Measurements from ENCODE around the gene SAP30BP. TPM values are rescaled to one million over a fixed set of nuclear protein-coding genes. Genes with fewer than 3 reads are reported as not detected.

Gene SAP30BP
- total RNA-seq, 1 experiment from 2014 or later, result 149 TPM

- Histone ChIP-seq H3K27me3 (ENCODE audit: insufficient read depth, low read length) (no peaks in the 10 kb centered on the region), H4K20me1 (ENCODE audit: insufficient read depth) (no peaks in the 10 kb centered on the region), H3K27ac (ENCODE audit: low read depth, low read length) (no peak overlapping the region), H2AFZ (ENCODE audit: low read depth, low read length, poor library complexity, severe bottlenecking) (no peak overlapping the region), H3K36me3 (ENCODE audit: control insufficient read depth in 1 of 2, insufficient read depth in 2 of 2, low read length in 2 of 2) (0 out of 4 replicates have a peak, but pooled peaks cover 0 to 3% of the 10 kb centered on the region in 2 experiments), H3K4me2 (ENCODE audit: low read length) (no peak overlapping the region), H3K4me1 (ENCODE audit: control insufficient read depth in 1 of 2, insufficient read depth in 2 of 2, low read length in 2 of 2) (peaks cover 26 to 47% of the 10 kb centered on the region in 2 experiments), H3K79me2 (ENCODE audit: insufficient read depth, low read length) (no peaks in the 10 kb centered on the region), H3K9ac (ENCODE audit: low read length) (no peak overlapping the region), H3K9me2 (ENCODE audit: insufficient read depth) (no peaks in the 10 kb centered on the region), H3K9me3 (ENCODE audit: control insufficient read depth in 1 of 2, insufficient read depth in 1 of 2, low read depth in 1 of 2, low read length in 2 of 2) (no peaks in the 10 kb centered on the region), H3K4me3 (replicated peaks in 1 of 2; ENCODE audit: low read depth in 1 of 2, low read length in 2 of 2) (no peak overlapping the region)
- TF ChIP-seq JUND (IDR thresholded peaks at IDR 0.05) (no peak), POLR2AphosphoS5 (IDR thresholded peaks at IDR 0.05; ENCODE audit: low read depth, low read length) (no peak), ZNF274 (IDR thresholded peaks at IDR 0.05; ENCODE audit: low read depth, low read length) (no peak)
- CTCF ChIA-PET, result interaction anchor here (0.7 to 2.3 kb wide), 2 partner anchors 9 to 112 kb away, joined by 3 to 9 read pairs; no protein-coding TSS in a partner anchor
- RAD21 ChIA-PET (ENCODE audit: low non-redundant PET in 1 of 2, low total read pairs in 2 of 2, uncharacterized antibody in 2 of 2, unreplicated experiment in 2 of 2), result no interaction called here
- BruUV-seq (replicated peaks), result no TSS peak
- ATAC-seq (no peak), DNase-seq (ENCODE audit: low read depth, low spot score) (no peak)
- POLR2A ChIA-PET, result no interaction called here
- intact Hi-C loops (cut with micrococcal nuclease), result no loop called here
Measured at GRCh38 chr17:75636381-75637142, 30.6 kb upstream of the SAP30BP start.

- H3K9me3 ChIP-seq (ENCODE audit: control insufficient read depth in 1 of 2, insufficient read depth in 1 of 2, low read depth in 1 of 2, low read length in 2 of 2), result no peaks in the 10 kb centered on the region
- no peak overlapping the region for H2AFZ ChIP-seq (ENCODE audit: low read depth, low read length, poor library complexity, severe bottlenecking)
- intact Hi-C loops (cut with micrococcal nuclease), result no loop called here
- CTCF ChIA-PET, result interaction anchor here (0.7 to 2.3 kb wide), 3 partner anchors 8 to 111 kb away, joined by 3 to 9 read pairs (median 3); no protein-coding TSS in a partner anchor
- peaks cover 29 to 52% of the 10 kb centered on the region in 2 experiments for H3K4me1 ChIP-seq (ENCODE audit: control insufficient read depth in 1 of 2, insufficient read depth in 2 of 2, low read length in 2 of 2)
- 0 out of 4 replicates have a peak, but pooled peaks cover 0 to 3% of the 10 kb centered on the region in 2 experiments for H3K36me3 ChIP-seq (ENCODE audit: control insufficient read depth in 1 of 2, insufficient read depth in 2 of 2, low read length in 2 of 2)
- no peaks in the 10 kb centered on the region for H3K79me2 ChIP-seq (ENCODE audit: insufficient read depth, low read length)
- H3K4me2 ChIP-seq (ENCODE audit: low read length), result no peak overlapping the region
- POLR2A ChIA-PET, result no interaction called here
- no peaks in the 10 kb centered on the region for H4K20me1 ChIP-seq (ENCODE audit: insufficient read depth)
- H3K27ac ChIP-seq (ENCODE audit: low read depth, low read length), result no peak overlapping the region
- DNase-seq (ENCODE audit: low read depth, low spot score), result no peak
- no peak overlapping the region for H3K9ac ChIP-seq (ENCODE audit: low read length)
- no peaks in the 10 kb centered on the region for H3K27me3 ChIP-seq (ENCODE audit: insufficient read depth, low read length)
- H3K4me3 ChIP-seq (replicated peaks in 1 of 2; ENCODE audit: low read depth in 1 of 2, low read length in 2 of 2), result no peak overlapping the region
- ATAC-seq, result no peak
- no TSS peak for BruUV-seq (replicated peaks)
- RAD21 ChIA-PET (ENCODE audit: low non-redundant PET in 1 of 2, low total read pairs in 2 of 2, uncharacterized antibody in 2 of 2, unreplicated experiment in 2 of 2), result interaction anchor here in 1 of 2 experiments (0.6 kb wide), 1 partner anchor 230 kb away, joined by 4 read pairs; no protein-coding TSS in a partner anchor
- no peaks in the 10 kb centered on the region for H3K9me2 ChIP-seq (ENCODE audit: insufficient read depth)
- no peak for TF ChIP-seq FOSL1 (IDR thresholded peaks at IDR 0.05; ENCODE audit: low read depth)
- no peak for TF ChIP-seq POLR2AphosphoS5 (IDR thresholded peaks at IDR 0.05; ENCODE audit: low read depth, low read length)
- TF ChIP-seq SIN3A (IDR thresholded peaks at IDR 0.05; ENCODE audit: low read depth), result no peak
- TF ChIP-seq ZFX (IDR thresholded peaks at IDR 0.05), result no peak
- TF ChIP-seq POLR2A (IDR thresholded peaks at IDR 0.05; ENCODE audit: borderline replicate concordance, extremely low read depth, insufficient read depth, insufficient read length), result no peak
- no peak for TF ChIP-seq TCF7L2 (IDR thresholded peaks at IDR 0.05; ENCODE audit: borderline replicate concordance, extremely low read depth, insufficient read depth, insufficient read length)
- no peak for TF ChIP-seq YY1 (IDR thresholded peaks at IDR 0.05; ENCODE audit: extremely low read depth, insufficient replicate concordance, low read depth, low read length)
- no peak for TF ChIP-seq EZH2 (IDR thresholded peaks at IDR 0.05)
- no peak for TF ChIP-seq CTCF (IDR thresholded peaks at IDR 0.05 in 2 of 3, conservative IDR thresholded peaks at IDR 0.05 in 1 of 3; ENCODE audit: borderline replicate concordance in 1 of 3, insufficient read depth in 1 of 3, low read depth in 2 of 3, low read length in 2 of 3)
- no peak for TF ChIP-seq ELF1 (IDR thresholded peaks at IDR 0.05; ENCODE audit: borderline replicate concordance, low read depth)
- no peak for TF ChIP-seq CBX3 (IDR thresholded peaks at IDR 0.05; ENCODE audit: low read depth)
- TF ChIP-seq EZH2phosphoT487 (IDR thresholded peaks at IDR 0.05; ENCODE audit: borderline replicate concordance), result no peak
Measured at GRCh38 chr17:75637143-75637538, 30.0 kb upstream of the SAP30BP start.
